ENCODE data around the gene PDGFD. TPM values are rescaled to one million over a fixed set of nuclear protein-coding genes. Genes with fewer than 3 reads are reported as not detected.

The PDGFD gene
- total RNA-seq, 1 experiment from 2014 or later = 2.6 TPM

GRCh38 chr11:104046331-104046730, 117.6 kb downstream of the PDGFD start:
- POLR2A ChIA-PET = no interaction called here

GRCh38 chr11:104043678-104044239, 120.2 kb downstream of the PDGFD start:
- DNase-seq (ENCODE audit: low spot score) (no peak), ATAC-seq (no peak)
- Mint-ChIP-seq H3K9me3 (no peaks in the 10 kb centered on the region), H3K36me3 (no peaks in the 10 kb centered on the region), H3K27me3 (ENCODE audit: low read depth) (no peaks in the 10 kb centered on the region), H3K27ac (no peak overlapping the region), H3K4me1 (no peaks in the 10 kb centered on the region), H3K4me3 (no peak overlapping the region)
- ChIA-PET CTCF (no interaction called here), POLR2A (no interaction called here)
- TF ChIP-seq ZNF281 (CRISPR knock-in tag; IDR thresholded peaks at IDR 0.05) = no peak
- TF ChIP-seq TP53 (CRISPR knock-in tag; IDR thresholded peaks at IDR 0.05) = no peak
- TF ChIP-seq RORB (CRISPR knock-in tag; IDR thresholded peaks at IDR 0.05) = no peak
- TF ChIP-seq ZSCAN18 (CRISPR knock-in tag; IDR thresholded peaks at IDR 0.05) = no peak
- TF ChIP-seq ZNF219 (CRISPR knock-in tag; IDR thresholded peaks at IDR 0.05; ENCODE audit: borderline replicate concordance) = no peak
- TF ChIP-seq ZBTB21 (CRISPR knock-in tag; IDR thresholded peaks at IDR 0.05; ENCODE audit: borderline replicate concordance) = no peak
- no peak for TF ChIP-seq KAT7 (CRISPR knock-in tag; IDR thresholded peaks at IDR 0.05; ENCODE audit: borderline replicate concordance)
- TF ChIP-seq MLX (CRISPR knock-in tag; IDR thresholded peaks at IDR 0.05) = no peak
- no peak for TF ChIP-seq HMGA2 (CRISPR knock-in tag; IDR thresholded peaks at IDR 0.05)
- TF ChIP-seq ATF2 (CRISPR knock-in tag; IDR thresholded peaks at IDR 0.05; ENCODE audit: borderline replicate concordance, low read depth) = no peak
- no peak for TF ChIP-seq FOXJ3 (CRISPR knock-in tag; IDR thresholded peaks at IDR 0.05; ENCODE audit: borderline replicate concordance)
- TF ChIP-seq IRF1 (CRISPR knock-in tag; IDR thresholded peaks at IDR 0.05) = no peak
- TF ChIP-seq IRF2 (CRISPR knock-in tag; IDR thresholded peaks at IDR 0.05; ENCODE audit: borderline replicate concordance, low read depth) = no peak
- no peak for TF ChIP-seq FOXP1 (CRISPR knock-in tag; IDR thresholded peaks at IDR 0.05; ENCODE audit: borderline replicate concordance)
- no peak for TF ChIP-seq SMAD4 (CRISPR knock-in tag; IDR thresholded peaks at IDR 0.05)
- no peak for TF ChIP-seq GRHL2 (CRISPR knock-in tag; IDR thresholded peaks at IDR 0.05; ENCODE audit: insufficient replicate concordance, severe bottlenecking)
- no peak for TF ChIP-seq AR (CRISPR knock-in tag; IDR thresholded peaks at IDR 0.05)
- no peak for TF ChIP-seq OVOL2 (CRISPR knock-in tag; IDR thresholded peaks at IDR 0.05; ENCODE audit: borderline replicate concordance)

More at GRCh38 chr11:104046331-104046730, 117.6 kb downstream of the PDGFD start:
- Mint-ChIP-seq H3K4me3 (no peak overlapping the region), H3K27ac (no peak overlapping the region), H3K36me3 (no peaks in the 10 kb centered on the region), H3K9me3 (no peaks in the 10 kb centered on the region), H3K27me3 (ENCODE audit: low read depth) (no peaks in the 10 kb centered on the region), H3K4me1 (no peaks in the 10 kb centered on the region)
- no peak for TF ChIP-seq IRF2 (CRISPR knock-in tag; IDR thresholded peaks at IDR 0.05; ENCODE audit: borderline replicate concordance, low read depth)
- no peak for TF ChIP-seq TCF7 (CRISPR knock-in tag; IDR thresholded peaks at IDR 0.05; ENCODE audit: low read depth)
- TF ChIP-seq SMAD3 (CRISPR knock-in tag; IDR thresholded peaks at IDR 0.05; ENCODE audit: borderline replicate concordance) = no peak
- TF ChIP-seq IRF1 (CRISPR knock-in tag; IDR thresholded peaks at IDR 0.05) = no peak
- ATAC-seq (no peak), DNase-seq (ENCODE audit: low spot score) (no peak)
- CTCF ChIA-PET = no interaction called here

All from WTC11 (cell line).